ENCODE measurements around the gene HELZ2.

The HELZ2 gene

DNA sequence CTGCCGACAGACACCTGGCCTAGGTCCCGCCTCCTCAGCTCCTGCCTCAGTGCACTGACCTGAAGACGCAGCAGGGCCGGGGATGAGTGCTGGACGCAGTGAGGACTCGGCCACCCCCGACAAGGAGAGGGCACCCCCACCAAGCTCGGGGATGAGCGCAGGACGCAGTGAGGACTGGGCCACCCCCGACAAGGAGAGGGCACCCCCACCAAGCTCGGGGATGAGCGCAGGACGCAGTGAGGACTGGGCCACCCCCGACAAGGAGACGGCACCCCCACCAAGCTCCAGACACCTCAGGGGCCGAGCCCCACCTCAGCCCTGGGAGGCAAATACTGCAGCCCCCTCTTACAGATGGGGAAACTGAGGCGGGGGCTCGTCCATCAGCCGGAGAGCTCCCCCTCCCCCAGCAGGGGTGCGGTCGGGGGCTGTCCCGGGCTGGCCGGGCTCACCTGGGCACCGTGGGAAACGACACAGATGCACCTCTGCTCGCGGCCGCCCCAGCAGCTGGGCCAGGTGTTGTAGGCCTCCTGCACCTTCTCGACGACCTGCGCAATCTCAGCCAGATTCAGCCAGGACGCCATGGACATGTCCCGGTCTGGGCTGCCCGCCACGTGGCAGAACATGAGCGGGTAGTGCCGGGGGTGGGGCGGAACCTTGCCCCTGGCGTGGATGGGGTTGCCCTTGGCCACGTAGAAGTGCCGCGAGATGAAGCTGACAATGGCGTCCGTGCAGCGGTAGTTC is 7.5 kb downstream of the HELZ2 start:
- DNase-seq (ENCODE audit: low read depth): no peak
- no peak overlapping the region for H3K4me3 ChIP-seq (ENCODE audit: low read depth, low read length)
- TF ChIP-seq, protein P1, sequence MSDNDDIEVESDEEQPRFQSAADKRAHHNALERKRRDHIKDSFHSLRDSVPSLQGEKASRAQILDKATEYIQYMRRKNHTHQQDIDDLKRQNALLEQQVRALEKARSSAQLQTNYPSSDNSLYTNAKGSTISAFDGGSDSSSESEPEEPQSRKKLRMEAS (IDR thresholded peaks at IDR 0.05; ENCODE audit: low read depth, low read length): no peak
- TF ChIP-seq, protein P2, sequence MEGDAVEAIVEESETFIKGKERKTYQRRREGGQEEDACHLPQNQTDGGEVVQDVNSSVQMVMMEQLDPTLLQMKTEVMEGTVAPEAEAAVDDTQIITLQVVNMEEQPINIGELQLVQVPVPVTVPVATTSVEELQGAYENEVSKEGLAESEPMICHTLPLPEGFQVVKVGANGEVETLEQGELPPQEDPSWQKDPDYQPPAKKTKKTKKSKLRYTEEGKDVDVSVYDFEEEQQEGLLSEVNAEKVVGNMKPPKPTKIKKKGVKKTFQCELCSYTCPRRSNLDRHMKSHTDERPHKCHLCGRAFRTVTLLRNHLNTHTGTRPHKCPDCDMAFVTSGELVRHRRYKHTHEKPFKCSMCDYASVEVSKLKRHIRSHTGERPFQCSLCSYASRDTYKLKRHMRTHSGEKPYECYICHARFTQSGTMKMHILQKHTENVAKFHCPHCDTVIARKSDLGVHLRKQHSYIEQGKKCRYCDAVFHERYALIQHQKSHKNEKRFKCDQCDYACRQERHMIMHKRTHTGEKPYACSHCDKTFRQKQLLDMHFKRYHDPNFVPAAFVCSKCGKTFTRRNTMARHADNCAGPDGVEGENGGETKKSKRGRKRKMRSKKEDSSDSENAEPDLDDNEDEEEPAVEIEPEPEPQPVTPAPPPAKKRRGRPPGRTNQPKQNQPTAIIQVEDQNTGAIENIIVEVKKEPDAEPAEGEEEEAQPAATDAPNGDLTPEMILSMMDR (IDR thresholded peaks at IDR 0.05; ENCODE audit: low read depth, low read length): no peak
- no peak for TF ChIP-seq POLR2A (IDR thresholded peaks at IDR 0.05; ENCODE audit: extremely low read depth, insufficient read length)
- TF ChIP-seq MYC (IDR thresholded peaks at IDR 0.05; ENCODE audit: low read depth, low read length): no peak

DNA sequence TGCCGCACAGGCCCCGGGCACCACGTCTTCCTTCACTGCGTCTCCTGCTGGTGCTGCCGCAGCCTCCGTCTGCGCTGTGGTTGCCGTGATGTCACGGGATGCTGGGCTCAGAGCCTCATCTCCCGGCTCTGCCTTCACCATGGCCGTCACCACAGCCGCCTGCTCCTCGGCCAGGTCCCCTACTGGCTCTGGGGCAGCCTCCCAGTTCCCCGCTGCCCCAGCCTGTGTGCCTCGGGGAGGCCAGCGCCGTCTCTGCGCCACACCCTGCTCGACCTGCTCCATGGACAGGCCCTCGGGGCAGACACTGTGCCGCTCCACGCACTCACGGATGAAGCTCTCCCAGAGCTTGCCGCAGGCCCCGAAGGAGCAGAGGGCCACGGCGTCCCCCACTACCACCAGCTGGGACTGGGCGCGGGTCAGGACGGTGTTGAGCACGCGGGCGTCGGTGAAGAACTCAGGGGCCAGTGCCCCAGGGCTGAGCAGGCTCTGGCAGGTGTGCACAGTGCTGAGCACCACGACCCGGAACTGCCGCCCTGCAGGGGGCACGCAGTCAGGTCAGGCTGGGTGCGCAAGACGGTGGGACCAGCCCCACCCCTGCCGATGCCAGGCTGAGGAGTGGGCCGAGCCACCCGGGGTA is 8.2 kb downstream of the HELZ2 start:
- DNase-seq (ENCODE audit: low read depth): no peak
- TF ChIP-seq POLR2A (IDR thresholded peaks at IDR 0.05; ENCODE audit: extremely low read depth, insufficient read length): no peak
- TF ChIP-seq, protein P2 (IDR thresholded peaks at IDR 0.05; ENCODE audit: low read depth, low read length): no peak
- TF ChIP-seq MYC (IDR thresholded peaks at IDR 0.05; ENCODE audit: low read depth, low read length): no peak
- TF ChIP-seq, protein P1 (IDR thresholded peaks at IDR 0.05; ENCODE audit: low read depth, low read length): no peak

DNA sequence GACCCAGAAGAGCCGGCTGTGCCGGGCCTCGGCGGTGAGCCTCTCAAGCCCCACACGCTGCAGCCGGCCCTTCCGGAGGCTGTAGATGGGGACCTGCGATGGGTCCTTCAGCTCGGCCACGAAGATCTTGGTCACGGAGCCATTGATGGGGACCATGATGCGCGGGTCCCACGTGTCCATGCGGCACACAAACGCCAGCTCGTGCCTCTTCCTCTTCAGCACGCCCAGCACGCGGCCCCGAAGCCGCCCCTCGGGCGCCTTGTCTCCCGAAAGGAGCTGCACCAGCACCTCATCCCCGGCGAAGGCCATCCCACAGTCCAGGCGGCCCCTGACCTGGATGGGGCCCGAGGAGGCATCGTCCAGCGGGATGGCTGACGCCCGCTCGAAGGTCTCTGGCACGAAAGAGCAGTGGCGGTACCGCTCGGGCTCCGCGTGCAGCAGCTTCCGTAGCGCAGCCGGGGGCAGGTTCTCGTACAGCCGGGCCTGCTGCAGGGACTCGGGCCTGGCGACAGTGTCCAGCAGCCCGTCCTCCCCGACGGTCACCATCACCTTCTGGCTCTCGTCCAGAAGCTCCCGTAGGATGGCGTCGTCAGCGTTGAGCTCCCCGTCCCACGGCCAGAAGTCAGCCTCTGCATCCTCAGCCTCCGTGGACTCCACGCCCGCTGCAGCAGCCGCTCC is 8.9 kb downstream of the HELZ2 start:
- no peak overlapping the region for H3K4me3 ChIP-seq (ENCODE audit: low read depth, low read length)
- TF ChIP-seq POLR2A (IDR thresholded peaks at IDR 0.05; ENCODE audit: extremely low read depth, insufficient read length) (no peak), MYC (IDR thresholded peaks at IDR 0.05; ENCODE audit: low read depth, low read length) (no peak)
- TF ChIP-seq, protein P1 (IDR thresholded peaks at IDR 0.05; ENCODE audit: low read depth, low read length): no peak
- TF ChIP-seq, protein P2 (IDR thresholded peaks at IDR 0.05; ENCODE audit: low read depth, low read length): no peak
- no peak for DNase-seq (ENCODE audit: low read depth)

More for the DNA sequence above, 8.2 kb downstream of the HELZ2 start:
- no peak overlapping the region for H3K4me3 ChIP-seq (ENCODE audit: low read depth, low read length)

DNA sequence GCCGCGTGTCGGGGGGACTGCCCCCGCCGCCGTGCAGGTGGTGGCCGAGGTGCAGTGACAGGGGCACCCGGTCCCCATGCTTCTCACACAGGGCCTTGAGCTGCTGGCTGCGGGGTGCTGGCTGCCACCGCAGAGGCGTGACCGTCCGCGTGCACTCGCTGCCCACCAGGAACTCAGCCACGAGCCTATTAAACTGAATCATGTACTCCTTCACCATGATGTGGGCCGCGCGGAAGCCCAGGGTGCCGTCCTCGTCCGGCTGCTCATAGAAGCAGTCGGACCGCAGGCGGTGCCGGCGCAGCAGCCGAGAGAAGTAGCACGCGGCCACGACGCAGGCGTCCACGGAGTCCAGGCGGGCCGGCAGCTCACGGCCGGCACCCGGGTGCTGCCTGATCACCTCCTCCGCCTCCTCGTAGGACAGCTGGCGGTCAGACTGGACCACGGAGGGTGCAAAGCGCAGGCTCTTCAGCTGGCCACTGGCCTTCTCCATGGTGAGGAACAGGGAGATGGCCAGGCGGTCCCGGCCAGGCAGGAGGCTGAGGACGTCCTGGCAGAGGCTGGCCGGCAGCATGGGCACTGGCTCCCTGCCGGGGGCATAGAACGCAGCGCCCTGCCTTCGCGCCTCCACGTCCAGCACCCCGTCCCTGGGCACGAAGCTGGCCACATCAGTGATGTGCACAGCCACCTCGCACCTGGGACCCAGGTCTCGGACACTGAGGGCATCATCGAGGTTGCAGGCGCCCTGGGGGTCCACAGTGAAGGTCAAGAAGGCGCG is 9.8 kb downstream of the HELZ2 start:
- no peak overlapping the region for H3K4me3 ChIP-seq (ENCODE audit: low read depth, low read length)
- TF ChIP-seq, protein P2 (IDR thresholded peaks at IDR 0.05; ENCODE audit: low read depth, low read length): no peak
- TF ChIP-seq, protein P1 (IDR thresholded peaks at IDR 0.05; ENCODE audit: low read depth, low read length): no peak
- TF ChIP-seq POLR2A (IDR thresholded peaks at IDR 0.05; ENCODE audit: extremely low read depth, insufficient read length): no peak
- no peak for TF ChIP-seq MYC (IDR thresholded peaks at IDR 0.05; ENCODE audit: low read depth, low read length)
- no peak for DNase-seq (ENCODE audit: low read depth)

DNA sequence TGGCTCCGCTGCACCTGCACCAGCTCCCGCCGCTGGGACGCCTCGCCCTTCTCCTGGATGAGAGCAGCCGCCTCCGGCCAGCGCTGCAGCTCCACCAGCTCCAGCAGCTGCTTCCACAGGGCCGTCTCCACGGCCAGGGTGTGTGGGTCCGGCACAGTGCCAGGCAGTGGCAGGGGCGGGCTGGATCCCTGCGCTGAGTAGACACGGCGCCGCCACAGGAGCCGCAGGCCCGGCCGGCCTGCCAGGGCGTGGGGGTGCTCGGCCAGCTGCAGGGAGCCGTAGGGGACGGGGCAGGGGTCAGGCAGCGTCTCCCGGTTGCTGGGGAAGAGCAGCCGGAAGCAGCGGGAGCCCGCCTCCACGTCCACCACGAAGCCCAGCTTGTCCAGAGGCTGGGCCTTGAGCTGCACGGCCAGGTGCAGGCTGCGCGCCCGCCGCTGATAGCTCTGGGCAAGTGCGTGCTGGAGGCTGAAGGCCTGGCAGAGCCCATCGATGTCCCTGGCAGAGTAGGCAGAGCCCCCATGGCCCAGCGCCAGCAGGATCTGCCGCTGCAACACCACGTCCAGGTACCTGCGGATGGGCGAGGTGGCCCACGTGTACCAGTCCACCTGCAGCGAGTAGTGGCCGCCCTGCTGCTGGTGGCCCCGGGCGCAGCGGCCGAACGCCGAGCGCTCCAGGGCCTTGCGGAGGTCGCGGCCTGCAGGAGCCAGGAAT is 10.7 kb downstream of the HELZ2 start:
- no peak overlapping the region for H3K4me3 ChIP-seq (ENCODE audit: low read depth, low read length)
- no peak for DNase-seq (ENCODE audit: low read depth)
- TF ChIP-seq POLR2A (IDR thresholded peaks at IDR 0.05; ENCODE audit: extremely low read depth, insufficient read length) (no peak), MYC (IDR thresholded peaks at IDR 0.05; ENCODE audit: low read depth, low read length) (no peak)
- TF ChIP-seq, protein P1 (IDR thresholded peaks at IDR 0.05; ENCODE audit: low read depth, low read length): no peak
- TF ChIP-seq, protein P2 (IDR thresholded peaks at IDR 0.05; ENCODE audit: low read depth, low read length): no peak

All from NB4 (cell line).